Smooth muscle cell of the pulmonary artery (primary cell): Measurements from ENCODE around the gene FBXO47. TPM values are rescaled to one million over a fixed set of nuclear protein-coding genes. Genes with fewer than 3 reads are reported as not detected.

Experiments
- total RNA-seq: library from RNA; depleted of rRNA; stranded (reverse); fragments of >200 nt; gene quantifications from 2 replicates; pipeline ENCODE4 v1.2.3, GENCODE V29; 2014

FBXO47 gene, protein sequence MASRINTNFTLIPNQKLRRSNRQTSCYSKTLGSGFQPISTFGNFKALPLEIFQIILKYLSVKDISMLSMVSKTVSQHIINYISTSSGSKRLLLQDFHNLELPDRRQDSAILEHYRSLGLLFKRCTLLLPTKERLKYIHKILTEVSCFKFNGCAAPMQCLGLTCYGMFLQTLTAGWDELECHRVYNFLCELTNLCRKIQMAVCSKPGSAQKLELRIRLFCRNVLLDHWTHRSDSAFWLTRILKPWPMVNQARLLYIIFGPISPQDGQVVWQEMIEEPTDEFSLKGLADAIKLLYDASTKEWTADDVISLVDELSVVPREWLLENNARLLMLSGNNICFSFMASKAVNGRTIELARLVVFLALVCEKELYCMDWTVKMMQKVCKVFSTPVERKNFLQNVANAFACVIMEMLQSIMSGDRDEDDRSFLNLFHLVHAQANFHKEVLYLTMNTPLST
- not detected in 2 replicates for total RNA-seq

DNA sequence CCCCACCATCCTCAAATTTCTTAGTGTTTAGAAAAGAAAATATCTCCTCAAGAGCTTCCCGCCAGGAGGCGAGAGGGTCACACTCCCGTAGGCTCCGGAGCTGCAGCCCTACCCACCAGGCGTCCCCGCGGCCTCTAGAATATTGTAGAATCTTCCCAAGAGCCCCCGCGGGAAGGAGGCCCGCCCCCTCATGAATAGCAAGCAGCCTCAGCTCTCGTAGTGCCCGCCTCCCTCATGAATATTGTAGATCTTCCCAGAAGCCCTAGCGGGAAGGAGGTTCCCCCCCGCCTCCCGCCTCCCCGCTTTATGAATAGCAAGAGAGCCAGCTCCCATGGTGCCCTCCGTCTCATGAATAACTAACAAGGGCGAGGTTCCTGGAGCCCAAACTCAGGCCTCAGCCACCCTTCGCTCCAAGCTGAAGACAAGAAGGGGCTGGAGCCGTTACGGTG, at the start of gene FBXO47:
FBXO47 (minus strand) TSS at position 114 of the 449 bp plus-strand sequence. CDS start 4,378 bp downstream, outside the sequence.

GRCh38 chr17:38925263-38925995, 41.8 kb downstream of the FBXO47 start, which contains the start of gene LASP1NB:
TSS of gene LASP1NB (plus strand) at chr17:38925614.

Other genes starting within 250 kb of the FBXO47 start
- 3.5 and 5.1 TPM in 2 replicates for gene CISD3, start 237.1 kb downstream of the FBXO47 start, total RNA-seq
- gene PCGF2, start 219.1 kb downstream of the FBXO47 start, total RNA-seq = 8.4 and 12.3 TPM in 2 replicates
- 145 and 162 TPM in 2 replicates for gene PSMB3, start 214.7 kb downstream of the FBXO47 start, total RNA-seq
- 63.6 and 71.2 TPM in 2 replicates for gene PIP4K2B, start 167.8 kb downstream of the FBXO47 start, total RNA-seq
- gene CWC25, start 142.1 kb downstream of the FBXO47 start, total RNA-seq = 7.6 and 8.1 TPM in 2 replicates
- gene RPL23, start 113.7 kb downstream of the FBXO47 start, total RNA-seq = 803 and 935 TPM in 2 replicates
- 163 and 215 TPM in 2 replicates for gene LASP1, start 97.3 kb downstream of the FBXO47 start, total RNA-seq
- gene PLXDC1, start 184.2 kb upstream of the FBXO47 start, total RNA-seq = 0.50 and 3.5 TPM in 2 replicates
- not detected in 2 replicates for gene ARL5C, start 198.8 kb upstream of the FBXO47 start, total RNA-seq
- gene CACNB1, start 230.3 kb upstream of the FBXO47 start, total RNA-seq = 8.0 and 8.1 TPM in 2 replicates
- 1,077 and 1,207 TPM in 2 replicates for gene RPL19, start 232.9 kb upstream of the FBXO47 start, total RNA-seq